GM19372 (cell line): ENCODE measurements around the gene TMEM238L.

ENCODE experiments used
- ATAC-seq: cut with Tn5 transposase; IDR thresholded peaks from one replicate; pipeline ENCODE4 v1.9.1; 2021; ENCODE audit warnings: mild to moderate bottlenecking, low read depth, moderate library complexity; ENCODE audit not compliant: unreplicated experiment

TMEM238L gene

GRCh38 chr17:10750210-10750609, 53.7 kb downstream of the TMEM238L start:
- ATAC-seq, result no peak

DNA sequence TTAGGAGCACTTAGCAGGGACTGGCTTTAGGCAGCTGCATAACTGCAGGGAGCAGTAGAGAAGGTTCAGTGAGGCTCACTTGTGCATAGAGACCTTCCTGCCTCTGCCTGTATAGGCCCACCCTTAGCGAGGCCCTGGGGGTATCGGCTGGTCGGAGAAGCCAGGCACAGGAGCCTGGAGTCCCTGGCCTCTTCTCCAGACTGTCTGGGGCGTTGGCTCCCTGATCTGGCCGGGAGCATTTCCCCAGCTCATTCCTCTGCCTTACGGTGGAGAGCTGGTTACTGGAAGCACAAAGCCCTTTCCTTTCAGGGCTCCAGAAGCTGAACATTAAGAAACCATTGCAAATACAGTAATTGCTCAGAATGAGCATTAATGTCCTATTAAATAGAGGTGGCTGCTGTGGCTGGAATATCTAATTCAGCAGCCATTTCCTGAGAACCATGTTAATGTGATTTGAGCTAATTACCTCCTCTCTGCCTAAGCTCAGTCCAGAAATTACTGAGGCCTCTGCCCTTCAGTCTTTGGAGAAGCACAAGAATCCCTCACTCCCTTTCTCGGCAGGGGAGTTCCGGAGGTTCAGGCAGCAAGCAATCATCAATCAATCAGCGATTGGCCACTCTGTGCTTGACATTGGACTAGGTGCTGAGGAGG, 55.2 kb downstream of the TMEM238L start:
- no peak for ATAC-seq

DNA sequence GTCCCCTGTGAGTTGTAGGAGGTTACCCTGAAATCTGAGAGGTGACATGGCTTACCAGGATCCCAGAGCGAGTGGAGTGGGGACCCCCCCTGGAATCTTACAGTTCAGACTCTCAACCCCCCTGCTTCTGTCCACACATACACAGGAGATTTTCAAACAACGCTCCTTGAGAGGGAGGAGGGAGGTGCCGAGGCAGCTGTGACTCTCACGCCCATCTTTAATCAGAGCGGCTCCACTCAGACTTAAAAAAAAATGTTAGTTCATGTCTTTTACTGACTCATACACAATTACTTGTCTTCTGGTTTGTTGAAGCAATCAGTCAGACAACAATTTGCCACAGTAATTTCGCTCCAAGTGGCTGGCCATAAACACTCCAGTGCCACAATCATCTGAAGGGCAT, 58.7 kb downstream of the TMEM238L start:
- no peak for ATAC-seq
